BLaER1 (cell line): ENCODE measurements around the gene IL17C.

Experiments used
- H3K27ac ChIP-seq: shearing (Covaris generic); formaldehyde crosslinking; 2 replicates; pipeline ENCODE4 v1.8.1; 2022
- H3K27me3 ChIP-seq: shearing (Covaris generic); formaldehyde crosslinking; 2 replicates; pipeline ENCODE4 v1.8.1; 2022
- H3K36me3 ChIP-seq: shearing (Covaris generic); formaldehyde crosslinking; 2 replicates; pipeline ENCODE4 v1.8.1; 2022
- H3K4me1 ChIP-seq: shearing (Covaris generic); formaldehyde crosslinking; 2 replicates; pipeline ENCODE4 v1.8.1; 2022
- H3K4me2 ChIP-seq: shearing (Covaris generic); formaldehyde crosslinking; 2 replicates; pipeline ENCODE4 v1.8.1; 2022
- H3K4me3 ChIP-seq: shearing (Covaris generic); formaldehyde crosslinking; 2 replicates; pipeline ENCODE4 v1.8.1; 2022
- H3K9ac ChIP-seq: shearing (Covaris generic); formaldehyde crosslinking; 2 replicates; pipeline ENCODE4 v1.8.1; 2022
- H3K9me3 ChIP-seq: shearing (Covaris generic); formaldehyde crosslinking; 2 replicates; pipeline ENCODE4 v1.8.1; 2022
- H4K20me1 ChIP-seq: shearing (Covaris generic); formaldehyde crosslinking; 2 replicates; pipeline ENCODE4 v1.8.1; 2022
- Cebpa-rat ChIP-seq: shearing (Covaris generic); IDR thresholded peaks from 2 replicates; pipeline ENCODE4 v1.8.1; 2022

IL17C gene

DNA sequence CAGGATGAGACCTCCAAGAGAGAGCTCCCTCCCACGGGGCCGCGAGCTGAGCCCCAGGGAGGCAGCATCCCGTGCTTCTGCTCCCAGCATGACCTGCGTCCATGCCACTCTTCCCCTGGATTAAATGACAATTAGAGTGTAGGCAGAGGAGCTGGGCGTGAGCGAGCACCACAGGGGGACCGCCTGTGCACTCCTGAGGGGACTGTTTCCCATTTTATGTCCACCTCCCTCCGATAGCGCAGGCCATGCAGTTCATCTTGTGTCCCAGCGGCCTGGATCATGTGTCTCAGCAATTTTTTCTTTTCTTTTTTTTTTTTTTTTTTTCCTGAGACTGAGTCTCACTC lies 5.8 kb upstream of the IL17C start:
- H3K27me3 ChIP-seq, result peaks cover 27% of the 10 kb centered on the region
- peak overlapping the region; percentile 96 for H3K4me2 ChIP-seq
- no peak overlapping the region for H3K4me3 ChIP-seq
- H3K27ac ChIP-seq, result peak overlapping the region; percentile 53
- H3K9me3 ChIP-seq, result no peaks in the 10 kb centered on the region
- peak overlapping the region; percentile 34; the same call in 1 of the 2 replicates for H3K9ac ChIP-seq
- H3K36me3 ChIP-seq, result peaks cover 35% of the 10 kb centered on the region
- no peak for TF ChIP-seq Cebpa-rat
- peaks cover 100% of the 10 kb centered on the region for H3K4me1 ChIP-seq
- peaks cover 37% of the 10 kb centered on the region for H4K20me1 ChIP-seq

DNA sequence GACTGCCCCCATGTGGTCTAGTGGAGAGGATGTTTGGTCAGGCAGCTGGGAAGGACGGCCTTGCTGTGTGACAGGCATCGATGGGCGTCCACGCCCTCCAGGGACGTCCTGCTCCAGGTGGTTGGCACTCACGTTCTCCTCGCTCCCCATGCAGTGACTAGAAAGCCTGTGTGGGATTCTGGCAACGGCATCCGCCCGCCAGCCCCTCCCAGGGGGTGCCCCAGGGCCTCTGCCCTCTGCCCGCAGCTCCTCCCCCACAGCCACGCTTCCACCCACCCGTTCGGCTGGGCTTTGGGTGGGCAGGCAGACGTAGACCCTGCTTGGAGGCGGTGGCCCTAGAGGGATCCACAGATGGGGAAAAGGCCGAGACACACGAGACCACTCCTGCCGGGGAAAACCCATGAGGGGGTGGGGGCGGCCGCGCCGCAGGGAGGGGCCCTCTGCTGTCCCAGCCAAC lies 4.7 kb upstream of the IL17C start:
- H3K4me3 ChIP-seq, result peak overlapping the region; percentile 65
- H3K36me3 ChIP-seq, result peaks cover 35% of the 10 kb centered on the region
- H3K4me1 ChIP-seq, result peaks cover 100% of the 10 kb centered on the region
- peak overlapping the region; percentile 85 for H3K27ac ChIP-seq
- peaks cover 38% of the 10 kb centered on the region for H3K27me3 ChIP-seq
- TF ChIP-seq Cebpa-rat, result no peak
- peaks cover 49% of the 10 kb centered on the region for H4K20me1 ChIP-seq
- peak overlapping the region; percentile 96 for H3K4me2 ChIP-seq
- peak overlapping the region; percentile 73 for H3K9ac ChIP-seq
- no peaks in the 10 kb centered on the region for H3K9me3 ChIP-seq

DNA sequence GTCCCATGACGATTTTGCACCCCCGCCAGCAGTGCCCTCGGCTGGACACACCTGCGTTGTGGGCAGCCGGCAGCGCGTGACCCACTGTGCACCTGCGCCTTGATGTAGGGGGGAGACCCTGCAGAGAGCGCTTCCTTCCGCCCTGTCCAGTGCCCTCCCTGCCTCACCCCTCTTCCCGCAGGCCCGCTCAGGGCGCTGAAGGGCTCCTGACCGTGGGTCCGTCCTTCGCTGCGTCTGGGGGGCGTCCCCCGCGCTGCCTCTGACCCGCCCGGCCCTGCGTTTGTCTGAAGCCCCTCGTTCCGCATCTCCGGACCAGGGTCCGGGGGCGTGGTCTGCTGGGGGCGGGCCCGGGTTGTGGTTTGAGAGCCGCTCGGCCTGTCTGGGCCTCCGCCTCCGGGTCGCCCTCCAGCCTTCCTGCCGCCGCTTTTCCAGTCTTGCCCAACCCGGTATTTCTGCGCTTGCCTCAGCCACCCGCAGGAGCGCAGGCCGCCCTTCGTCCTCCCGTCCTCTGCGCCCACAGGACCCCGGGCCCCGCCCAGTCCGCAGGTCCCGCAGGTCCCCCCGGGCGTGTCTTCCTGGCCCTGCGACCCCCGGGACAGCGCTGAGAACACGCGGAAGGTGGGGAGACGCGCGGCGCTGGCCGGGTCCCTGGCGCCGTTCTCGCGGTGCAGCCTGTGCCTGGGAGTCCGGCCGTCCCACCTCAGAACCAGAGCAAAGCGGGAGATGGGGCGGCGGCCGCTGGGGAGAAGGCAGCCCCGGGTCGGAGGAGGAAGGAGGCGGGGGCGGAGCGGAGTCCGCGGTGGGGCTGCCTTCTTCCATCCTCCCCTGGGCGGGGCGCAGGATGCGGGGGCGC lies 4.0 kb upstream of the IL17C start:
- Histone ChIP-seq H3K4me3 (peak overlapping the region; percentile 65), H3K27me3 (peaks cover 45% of the 10 kb centered on the region), H3K4me1 (peaks cover 100% of the 10 kb centered on the region), H4K20me1 (peaks cover 55% of the 10 kb centered on the region), H3K9ac (peak overlapping the region; percentile 73), H3K4me2 (peak overlapping the region; percentile 96), H3K27ac (peak overlapping the region; percentile 85), H3K9me3 (no peaks in the 10 kb centered on the region), H3K36me3 (peaks cover 32% of the 10 kb centered on the region)
- TF ChIP-seq Cebpa-rat, result 0 out of 2 replicates have a peak, but pooled peaks have one; percentile 43

DNA sequence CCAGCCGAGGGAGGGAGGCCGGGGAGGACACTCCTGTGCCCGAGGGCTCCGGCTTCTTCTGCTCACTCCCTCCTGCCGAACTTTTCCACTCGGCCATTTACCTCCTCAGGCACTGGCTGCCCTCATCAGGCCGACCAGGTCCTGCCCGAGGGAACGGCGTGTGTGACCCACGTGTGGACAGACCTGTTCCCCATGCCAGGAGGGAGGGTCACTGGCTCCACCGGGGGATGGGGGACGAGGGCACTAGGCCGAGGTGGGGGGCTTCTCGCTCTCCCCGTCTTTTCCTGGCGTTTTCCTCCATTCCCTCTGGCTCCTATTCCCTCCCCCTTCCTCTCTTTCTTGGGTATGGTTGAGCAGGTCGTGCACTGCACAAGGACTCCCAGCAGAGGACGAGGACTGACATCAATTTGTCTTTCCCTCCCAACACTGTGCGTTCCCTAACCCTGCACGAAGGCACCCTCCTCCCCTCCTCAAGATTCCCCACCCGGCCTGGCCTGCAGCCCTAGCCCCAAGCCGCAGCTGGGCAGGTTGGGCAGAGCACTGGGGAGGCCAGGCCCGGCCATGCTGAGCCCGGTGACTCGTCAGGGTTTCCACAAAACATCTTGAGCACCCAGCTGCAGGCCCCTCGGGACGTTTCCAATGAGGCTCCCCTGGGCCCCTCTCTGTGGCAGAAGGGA lies 3.2 kb upstream of the IL17C start:
- H3K9ac ChIP-seq, result peak overlapping the region; percentile 73

DNA sequence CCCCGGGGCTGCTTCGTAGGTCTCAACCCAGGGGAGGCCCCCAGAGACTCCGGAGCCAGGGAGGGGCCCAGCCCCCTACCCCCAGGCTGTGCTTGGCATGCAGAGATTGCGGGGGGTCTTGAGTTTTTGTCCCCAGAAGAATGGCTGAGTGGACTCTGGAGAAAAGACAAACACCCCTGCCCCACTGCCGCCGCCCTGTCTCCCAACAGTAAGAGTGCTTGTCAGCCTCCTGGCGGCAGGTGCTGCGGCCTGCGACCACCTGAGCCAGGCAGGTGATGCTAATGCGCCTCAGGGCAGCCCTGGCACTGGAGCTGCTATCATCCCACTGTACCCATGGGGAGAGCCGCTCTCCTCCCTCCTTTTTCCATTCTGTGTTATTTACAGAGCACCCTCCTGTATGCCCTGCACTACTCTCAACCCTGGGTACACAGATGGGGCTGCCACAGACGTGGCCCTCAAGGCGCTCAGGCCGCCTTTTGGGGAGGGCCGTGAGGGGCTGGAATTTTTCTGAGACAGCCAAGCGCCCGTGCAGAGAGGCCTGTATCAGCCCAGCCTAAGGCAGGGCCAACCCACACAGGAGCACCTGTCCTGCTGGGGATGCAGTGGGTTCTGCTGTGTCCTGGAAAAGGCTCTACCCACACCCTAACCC lies 2.6 kb upstream of the IL17C start:
- TF ChIP-seq Cebpa-rat, result no peak
- H3K9me3 ChIP-seq, result no peaks in the 10 kb centered on the region
- H3K4me2 ChIP-seq, result peak overlapping the region; percentile 96
- H3K4me3 ChIP-seq, result no peak overlapping the region
- peaks cover 59% of the 10 kb centered on the region for H3K27me3 ChIP-seq
- H3K4me1 ChIP-seq, result peaks cover 100% of the 10 kb centered on the region
- no peak overlapping the region for H3K27ac ChIP-seq
- peaks cover 69% of the 10 kb centered on the region for H4K20me1 ChIP-seq
- peaks cover 18% of the 10 kb centered on the region for H3K36me3 ChIP-seq
- H3K9ac ChIP-seq, result no peak overlapping the region

More for the DNA sequence above, 3.2 kb upstream of the IL17C start:
- Histone ChIP-seq H3K4me1 (peaks cover 100% of the 10 kb centered on the region), H3K9me3 (no peaks in the 10 kb centered on the region), H3K27me3 (peaks cover 53% of the 10 kb centered on the region), H3K36me3 (peaks cover 24% of the 10 kb centered on the region), H3K4me2 (peak overlapping the region; percentile 96), H3K27ac (peak overlapping the region; percentile 85), H3K4me3 (peak overlapping the region; percentile 65), H4K20me1 (peaks cover 63% of the 10 kb centered on the region)
- TF ChIP-seq Cebpa-rat, result no peak

DNA sequence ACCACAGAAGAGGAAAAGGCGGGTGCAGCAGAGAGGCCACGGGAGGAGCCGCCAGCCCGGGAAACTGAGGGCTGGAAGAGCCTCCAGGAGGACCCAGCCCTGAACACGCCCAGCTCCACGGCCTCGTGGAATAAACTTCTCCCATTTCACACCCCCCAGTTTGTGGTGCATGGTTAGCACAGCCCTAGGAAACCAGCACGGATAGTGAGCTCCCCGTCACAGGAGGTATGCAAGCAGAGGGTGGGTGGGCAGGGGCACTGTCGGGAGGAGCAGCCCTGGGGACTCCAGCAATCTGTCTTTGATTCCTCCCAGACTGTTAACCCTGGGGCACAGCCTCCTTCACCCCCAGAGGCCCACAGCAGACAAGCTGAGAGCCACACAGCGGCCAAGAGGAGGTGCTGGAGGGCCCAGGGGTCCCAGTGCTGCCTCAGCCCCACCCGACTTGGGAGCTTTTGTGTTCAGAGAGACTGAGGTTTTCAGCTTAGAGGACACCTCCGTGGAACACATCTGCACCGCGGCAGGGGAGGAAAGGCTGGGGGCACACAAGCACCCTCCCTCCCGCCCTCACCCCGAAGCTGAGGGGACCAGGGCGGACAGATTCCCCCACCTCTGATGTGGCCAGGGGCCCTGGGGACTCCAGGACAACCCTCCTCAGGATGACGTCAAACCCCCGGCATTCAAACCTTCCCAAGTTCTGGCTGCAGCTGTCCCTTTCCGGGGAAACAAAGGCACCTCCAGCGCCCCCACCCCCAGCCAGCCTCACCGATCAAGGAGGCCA lies 1.7 kb upstream of the IL17C start:
- Histone ChIP-seq H3K9ac (no peak overlapping the region), H3K36me3 (peaks cover 10% of the 10 kb centered on the region), H3K27ac (no peak overlapping the region), H3K4me3 (no peak overlapping the region), H3K4me2 (peak overlapping the region; percentile 96), H4K20me1 (peaks cover 78% of the 10 kb centered on the region), H3K9me3 (no peaks in the 10 kb centered on the region), H3K4me1 (peaks cover 97% of the 10 kb centered on the region), H3K27me3 (peaks cover 67% of the 10 kb centered on the region)
- TF ChIP-seq Cebpa-rat, result no peak

DNA sequence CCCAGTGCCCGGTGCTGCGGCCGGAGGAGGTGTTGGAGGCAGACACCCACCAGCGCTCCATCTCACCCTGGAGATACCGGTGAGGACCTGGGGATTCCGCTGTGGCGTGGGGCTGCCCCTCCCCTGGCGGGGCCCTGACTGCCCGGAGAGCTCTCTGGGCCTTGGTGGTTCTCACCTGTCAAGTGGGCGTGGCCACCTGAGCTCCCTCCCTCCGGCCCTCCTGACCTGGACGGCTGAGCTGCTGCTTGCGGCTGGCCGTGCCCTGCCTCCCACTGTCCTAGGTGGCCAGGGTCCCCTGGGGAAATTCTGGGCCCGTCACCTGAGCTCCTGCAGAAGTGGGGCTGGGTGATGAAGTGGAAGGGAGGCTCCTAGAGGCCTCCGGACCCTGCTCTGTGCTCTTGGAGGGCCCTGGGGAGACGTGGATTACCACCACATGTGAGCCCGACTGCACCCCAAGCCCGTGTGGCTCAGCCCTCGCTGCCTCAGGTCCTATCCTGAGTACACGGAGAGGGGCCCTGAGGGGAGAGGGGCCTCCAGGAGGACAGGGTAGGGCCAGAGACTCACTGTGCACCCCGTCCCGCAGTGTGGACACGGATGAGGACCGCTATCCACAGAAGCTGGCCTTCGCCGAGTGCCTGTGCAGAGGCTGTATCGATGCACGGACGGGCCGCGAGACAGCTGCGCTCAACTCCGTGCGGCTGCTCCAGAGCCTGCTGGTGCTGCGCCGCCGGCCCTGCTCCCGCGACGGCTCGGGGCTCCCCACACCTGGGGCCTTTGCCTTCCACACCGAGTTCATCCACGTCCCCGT lies 1.1 kb downstream of the IL17C start:
- Histone ChIP-seq H3K4me3 (no peak overlapping the region), H4K20me1 (peaks cover 92% of the 10 kb centered on the region), H3K4me2 (peak overlapping the region; percentile 75), H3K9ac (no peak overlapping the region), H3K36me3 (peaks cover 21% of the 10 kb centered on the region), H3K27ac (no peak overlapping the region), H3K9me3 (no peaks in the 10 kb centered on the region), H3K4me1 (peaks cover 96% of the 10 kb centered on the region), H3K27me3 (peaks cover 71% of the 10 kb centered on the region)
- TF ChIP-seq Cebpa-rat, result no peak

DNA sequence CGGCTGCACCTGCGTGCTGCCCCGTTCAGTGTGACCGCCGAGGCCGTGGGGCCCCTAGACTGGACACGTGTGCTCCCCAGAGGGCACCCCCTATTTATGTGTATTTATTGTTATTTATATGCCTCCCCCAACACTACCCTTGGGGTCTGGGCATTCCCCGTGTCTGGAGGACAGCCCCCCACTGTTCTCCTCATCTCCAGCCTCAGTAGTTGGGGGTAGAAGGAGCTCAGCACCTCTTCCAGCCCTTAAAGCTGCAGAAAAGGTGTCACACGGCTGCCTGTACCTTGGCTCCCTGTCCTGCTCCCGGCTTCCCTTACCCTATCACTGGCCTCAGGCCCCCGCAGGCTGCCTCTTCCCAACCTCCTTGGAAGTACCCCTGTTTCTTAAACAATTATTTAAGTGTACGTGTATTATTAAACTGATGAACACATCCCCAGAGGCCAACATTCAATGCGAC lies 1.7 kb downstream of the IL17C start:
- Histone ChIP-seq H3K27me3 (peaks cover 69% of the 10 kb centered on the region), H3K4me3 (no peak overlapping the region), H3K9ac (no peak overlapping the region), H3K36me3 (peaks cover 27% of the 10 kb centered on the region), H3K4me1 (peaks cover 96% of the 10 kb centered on the region), H3K9me3 (no peaks in the 10 kb centered on the region), H4K20me1 (peaks cover 93% of the 10 kb centered on the region), H3K4me2 (peak overlapping the region; percentile 75), H3K27ac (no peak overlapping the region)
- no peak for TF ChIP-seq Cebpa-rat
